Stimulated activated CD4-positive, alpha-beta T cell treated with anti-CD3 and anti-CD28 coated beads, TNF-alpha, amount 100 ng/mL, for 1 hour (primary cell): ENCODE measurements around the gene ADCY5.
"Not testable (repeated sequence)": the region's sequence is repeated elsewhere in the genome, so short reads cannot be mapped to it uniquely, and the experiment has no call there.

Experiments used
- DNase-seq, 3 donors: peaks; one replicate each; pipeline ENCODE4 v3.0.0-alpha.2; 2020; ENCODE audit warnings: low read depth in 3 of 3, low spot score in 1 of 3

The ADCY5 gene

GRCh38 chr3:123271466-123272159 lies 177.3 kb downstream of the ADCY5 start:
- no peak for DNase-seq

- DNase-seq: no peak
Measured at GRCh38 chr3:123270818-123271217, 178.1 kb downstream of the ADCY5 start.

- no peak for DNase-seq
Measured at GRCh38 chr3:123267821-123268220, 181.1 kb downstream of the ADCY5 start.

GRCh38 chr3:123263941-123264340 lies 184.9 kb downstream of the ADCY5 start:
- DNase-seq: no peak

- no peak for DNase-seq
Measured at GRCh38 chr3:123262868-123263267, 186.0 kb downstream of the ADCY5 start.

- DNase-seq: no peak
Measured at GRCh38 chr3:123262226-123262625, 186.7 kb downstream of the ADCY5 start.

- no peak for DNase-seq
Measured at GRCh38 chr3:123261666-123262065, 187.2 kb downstream of the ADCY5 start.

GRCh38 chr3:123258811-123259420 lies 190.0 kb downstream of the ADCY5 start:
- DNase-seq: no peak

- DNase-seq: no peak
Measured at GRCh38 chr3:123258359-123258758, 190.5 kb downstream of the ADCY5 start.

- no peak for DNase-seq
Measured at GRCh38 chr3:123256256-123256655, 192.6 kb downstream of the ADCY5 start.

GRCh38 chr3:123246866-123247265 lies 202.0 kb downstream of the ADCY5 start:
- no peak for DNase-seq

GRCh38 chr3:123244128-123244527 lies 204.8 kb downstream of the ADCY5 start:
- no peak for DNase-seq

- no peak for DNase-seq
Measured at GRCh38 chr3:123239756-123240155, 209.1 kb downstream of the ADCY5 start.

GRCh38 chr3:123239186-123239585 lies 209.7 kb downstream of the ADCY5 start:
- DNase-seq: not testable (repeated sequence)

GRCh38 chr3:123236902-123237301 lies 212.0 kb downstream of the ADCY5 start:
- no peak for DNase-seq
